ENCODE results near the gene MEIS2. TPM values are rescaled to one million over a fixed set of nuclear protein-coding genes. Genes with fewer than 3 reads are reported as not detected.

Gene MEIS2
- total RNA-seq, 2 experiments from 2014 or later = not detected

DNA sequence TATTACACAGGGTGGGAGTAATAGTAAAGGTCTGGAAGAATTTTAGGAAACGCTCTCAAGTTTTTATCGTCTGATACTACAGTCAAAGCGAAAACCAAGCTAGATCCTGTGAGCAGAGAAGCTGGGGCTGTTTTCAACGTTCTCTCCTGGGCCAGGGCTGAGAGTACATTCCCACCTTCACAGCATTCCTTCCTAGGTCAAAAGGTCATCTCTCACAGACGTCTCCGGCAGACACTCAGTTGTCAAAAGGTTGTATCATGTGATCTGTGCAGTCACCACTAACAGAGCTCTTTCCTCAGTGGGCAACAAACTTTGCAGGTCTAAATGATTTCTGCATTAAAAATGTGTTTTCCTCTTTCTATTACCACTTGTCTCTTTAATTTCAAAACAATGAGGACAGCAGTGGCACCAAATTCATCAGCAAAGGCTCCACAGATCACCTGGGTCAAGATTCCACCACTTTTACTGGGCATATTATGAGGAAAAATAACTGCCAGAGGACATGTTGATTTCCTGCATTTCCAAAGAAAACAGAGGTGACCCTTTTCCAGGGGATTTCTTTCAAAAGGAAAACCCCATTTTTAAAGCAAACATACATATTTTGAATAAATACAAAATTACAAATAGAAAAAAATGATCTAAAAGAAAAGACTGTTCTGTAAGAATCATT lies 41.9 kb downstream of the MEIS2 start:
- Mint-ChIP-seq H3K27ac (no peak overlapping the region), H3K9me3 (peaks cover 4% of the 10 kb centered on the region)
- no peak for ATAC-seq (ENCODE audit: poor library complexity)

GRCh38 chr15:37057831-37058230 lies 42.5 kb downstream of the MEIS2 start:
- DNase-seq (no peak), ATAC-seq (ENCODE audit: poor library complexity) (no peak)
- H3K27me3 ChIP-seq (ENCODE audit: control insufficient read depth in 1 of 2, insufficient read depth in 2 of 2, low read length in 2 of 2) = peaks cover 0 to 6% of the 10 kb centered on the region in 2 experiments
- ChIA-PET CTCF (no interaction called here), POLR2A (no interaction called here)
- H3K36me3 Mint-ChIP-seq (ENCODE audit: low read depth) = no peaks in the 10 kb centered on the region
- H3K27ac Mint-ChIP-seq = no peak overlapping the region
- H3K9me3 Mint-ChIP-seq = peaks cover 4% of the 10 kb centered on the region
- peaks cover 2% of the 10 kb centered on the region for H3K27me3 Mint-ChIP-seq
- H3K9me3 ChIP-seq (ENCODE audit: control insufficient read depth in 1 of 2, insufficient read depth in 1 of 2, low read length in 2 of 2) = peaks cover 0 to 6% of the 10 kb centered on the region in 2 experiments
- no peak overlapping the region for H3K4me3 Mint-ChIP-seq
- no peaks in the 10 kb centered on the region for H3K4me1 ChIP-seq (ENCODE audit: insufficient read depth, low read length)
- H3K4me1 Mint-ChIP-seq (ENCODE audit: low read depth) = no peaks in the 10 kb centered on the region
- TF ChIP-seq, protein P1, sequence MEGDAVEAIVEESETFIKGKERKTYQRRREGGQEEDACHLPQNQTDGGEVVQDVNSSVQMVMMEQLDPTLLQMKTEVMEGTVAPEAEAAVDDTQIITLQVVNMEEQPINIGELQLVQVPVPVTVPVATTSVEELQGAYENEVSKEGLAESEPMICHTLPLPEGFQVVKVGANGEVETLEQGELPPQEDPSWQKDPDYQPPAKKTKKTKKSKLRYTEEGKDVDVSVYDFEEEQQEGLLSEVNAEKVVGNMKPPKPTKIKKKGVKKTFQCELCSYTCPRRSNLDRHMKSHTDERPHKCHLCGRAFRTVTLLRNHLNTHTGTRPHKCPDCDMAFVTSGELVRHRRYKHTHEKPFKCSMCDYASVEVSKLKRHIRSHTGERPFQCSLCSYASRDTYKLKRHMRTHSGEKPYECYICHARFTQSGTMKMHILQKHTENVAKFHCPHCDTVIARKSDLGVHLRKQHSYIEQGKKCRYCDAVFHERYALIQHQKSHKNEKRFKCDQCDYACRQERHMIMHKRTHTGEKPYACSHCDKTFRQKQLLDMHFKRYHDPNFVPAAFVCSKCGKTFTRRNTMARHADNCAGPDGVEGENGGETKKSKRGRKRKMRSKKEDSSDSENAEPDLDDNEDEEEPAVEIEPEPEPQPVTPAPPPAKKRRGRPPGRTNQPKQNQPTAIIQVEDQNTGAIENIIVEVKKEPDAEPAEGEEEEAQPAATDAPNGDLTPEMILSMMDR (IDR thresholded peaks at IDR 0.05) = no peak
- intact Hi-C loops (cut with DNase I, micrococcal nuclease) = no loop called here
- H3K27ac ChIP-seq (ENCODE audit: low read depth in 1 of 2, low read length in 2 of 2) = no peak overlapping the region
- no peak overlapping the region for H3K4me3 ChIP-seq (ENCODE audit: low read length)
- no peaks in the 10 kb centered on the region for H3K36me3 ChIP-seq (ENCODE audit: insufficient read depth, low read length)

More for the DNA sequence above, 41.9 kb downstream of the MEIS2 start:
- Histone ChIP-seq H3K4me1 (ENCODE audit: insufficient read depth, low read length) (no peaks in the 10 kb centered on the region), H3K27me3 (ENCODE audit: control insufficient read depth in 1 of 2, insufficient read depth in 2 of 2, low read length in 2 of 2) (peaks cover 0 to 6% of the 10 kb centered on the region in 2 experiments), H3K36me3 (ENCODE audit: insufficient read depth, low read length) (no peaks in the 10 kb centered on the region), H3K27ac (ENCODE audit: low read depth in 1 of 2, low read length in 2 of 2) (no peak overlapping the region), H3K4me3 (ENCODE audit: low read length) (no peak overlapping the region), H3K9me3 (ENCODE audit: control insufficient read depth in 1 of 2, insufficient read depth in 1 of 2, low read length in 2 of 2) (peaks cover 0 to 6% of the 10 kb centered on the region in 2 experiments)
- intact Hi-C loops (cut with DNase I, micrococcal nuclease) = no loop called here
- H3K4me1 Mint-ChIP-seq (ENCODE audit: low read depth) = no peaks in the 10 kb centered on the region
- no peak for DNase-seq
- TF ChIP-seq, protein P1 (IDR thresholded peaks at IDR 0.05) = no peak
- H3K27me3 Mint-ChIP-seq = peaks cover 5% of the 10 kb centered on the region
- CTCF ChIA-PET = no interaction called here
- POLR2A ChIA-PET = no interaction called here
- no peaks in the 10 kb centered on the region for H3K36me3 Mint-ChIP-seq (ENCODE audit: low read depth)
- no peak overlapping the region for H3K4me3 Mint-ChIP-seq

DNA sequence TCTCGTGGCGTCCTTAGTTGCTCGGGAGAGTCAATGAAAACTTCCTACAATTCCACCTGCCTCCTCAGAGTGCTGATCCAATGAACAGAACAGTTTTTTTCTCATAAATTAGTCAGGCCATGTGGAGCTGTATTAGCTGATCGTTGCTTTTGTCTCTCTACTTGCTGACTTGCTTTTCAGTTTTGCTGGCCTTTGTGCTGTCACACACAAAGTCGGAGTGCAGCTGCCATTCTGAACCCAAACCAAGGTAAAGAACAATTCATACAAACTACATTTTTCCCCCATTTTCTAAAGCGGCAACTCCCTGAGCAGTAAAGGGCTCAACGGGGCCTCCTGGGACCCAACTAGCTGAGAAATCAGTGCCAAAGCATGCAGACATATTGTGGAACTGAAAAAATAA lies 43.1 kb downstream of the MEIS2 start:
- H3K36me3 Mint-ChIP-seq (ENCODE audit: low read depth) = no peaks in the 10 kb centered on the region
- no peak for DNase-seq
- CTCF ChIA-PET = no interaction called here

More for the DNA sequence above, 43.1 kb downstream of the MEIS2 start:
- POLR2A ChIA-PET = no interaction called here
- Mint-ChIP-seq H3K27me3 (no peaks in the 10 kb centered on the region), H3K4me3 (no peak overlapping the region), H3K9me3 (peaks cover 4% of the 10 kb centered on the region), H3K27ac (no peak overlapping the region), H3K4me1 (ENCODE audit: low read depth) (no peaks in the 10 kb centered on the region)
- no peak for ATAC-seq (ENCODE audit: poor library complexity)
- Histone ChIP-seq H3K36me3 (ENCODE audit: insufficient read depth, low read length) (no peaks in the 10 kb centered on the region), H3K9me3 (ENCODE audit: control insufficient read depth in 1 of 2, insufficient read depth in 1 of 2, low read length in 2 of 2) (peaks cover 0 to 6% of the 10 kb centered on the region in 2 experiments), H3K27ac (ENCODE audit: low read depth in 1 of 2, low read length in 2 of 2) (no peak overlapping the region), H3K27me3 (ENCODE audit: control insufficient read depth in 1 of 2, insufficient read depth in 2 of 2, low read length in 2 of 2) (peaks cover 0 to 1% of the 10 kb centered on the region in 2 experiments), H3K4me3 (ENCODE audit: low read length) (no peak overlapping the region), H3K4me1 (ENCODE audit: insufficient read depth, low read length) (no peaks in the 10 kb centered on the region)
- intact Hi-C loops (cut with DNase I, micrococcal nuclease) = no loop called here
- TF ChIP-seq, protein P1 (IDR thresholded peaks at IDR 0.05) = no peak
